Parathyroid adenoma (tissue), 2 donors: ENCODE data around the gene FAM228A.

Experiments used
- H2AFZ ChIP-seq: fragments of 300-600 bp; sonication (generic); one replicate; pipeline ENCODE4 v1.7.0; 2017; ENCODE audit warnings: antibody characterized with exemption, mild to moderate bottlenecking
- H3K27ac ChIP-seq: fragments of 300-600 bp; sonication (generic); one replicate; pipeline ENCODE4 v1.7.0; 2017
- H3K27me3 ChIP-seq: fragments of 300-600 bp; sonication (generic); one replicate; pipeline ENCODE4 v1.7.0; 2017; ENCODE audit warnings: low read length; ENCODE audit not compliant: control insufficient read depth, insufficient read depth
- H3K36me3 ChIP-seq: fragments of 300-600 bp; sonication (generic); one replicate; pipeline ENCODE4 v1.7.0; 2017; ENCODE audit warnings: low read length; ENCODE audit not compliant: control insufficient read depth, insufficient read depth
- H3K4me1 ChIP-seq: fragments of 300-600 bp; sonication (generic); one replicate; pipeline ENCODE4 v1.7.0; 2017; ENCODE audit warnings: control low read depth
- H3K4me2 ChIP-seq: fragments of 300-600 bp; sonication (generic); one replicate; pipeline ENCODE4 v1.7.0; 2017; ENCODE audit warnings: low read length
- H3K4me3 ChIP-seq: fragments of 300-600 bp; sonication (generic); one replicate; pipeline ENCODE4 v1.7.0; 2017; ENCODE audit warnings: low read depth, low read length
- H3K79me2 ChIP-seq: fragments of 300-600 bp; sonication (generic); one replicate; pipeline ENCODE4 v1.7.0; 2017; ENCODE audit warnings: control low read depth
- H3K9ac ChIP-seq: fragments of 300-600 bp; sonication (generic); one replicate; pipeline ENCODE4 v1.7.0; 2017; ENCODE audit warnings: mild to moderate bottlenecking
- H3K9me3 ChIP-seq: fragments of 300-600 bp; sonication (generic); one replicate; pipeline ENCODE4 v1.7.0; 2017; ENCODE audit warnings: low read length; ENCODE audit not compliant: control insufficient read depth
- CTCF ChIP-seq: fragments of 300-600 bp; sonication (generic); IDR thresholded peaks from one replicate; pipeline ENCODE4 v1.7.0; 2017; ENCODE audit warnings: antibody characterized with exemption, mild to moderate bottlenecking
- donor health status: primary hyperparathyroidism.

The FAM228A gene

DNA sequence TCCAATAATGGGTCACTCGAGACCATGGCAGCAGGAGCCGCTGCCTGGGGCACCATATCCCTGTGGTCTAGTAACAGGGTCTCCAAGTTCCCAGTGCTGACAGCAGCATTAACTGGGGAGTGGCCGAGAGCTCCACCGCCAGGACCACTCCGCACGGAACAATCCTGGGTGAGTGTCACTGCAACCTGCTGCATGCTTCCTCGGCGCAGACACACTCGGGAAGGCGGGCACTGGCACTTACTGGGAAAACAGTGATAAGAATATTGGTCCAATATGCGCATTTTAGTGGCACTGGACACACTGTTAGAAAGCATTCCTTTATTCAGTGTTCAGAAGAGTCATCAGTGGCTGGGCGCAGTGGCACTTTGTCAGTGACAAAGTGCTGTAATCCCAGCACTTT lies 29.7 kb downstream of the FAM228A start:
- H3K9ac ChIP-seq = no peak overlapping the region
- no peaks in the 10 kb centered on the region for H3K27me3 ChIP-seq
- TF ChIP-seq CTCF = no peak
- H3K4me2 ChIP-seq = no peak overlapping the region
- H3K4me1 ChIP-seq = no peaks in the 10 kb centered on the region
- H3K36me3 ChIP-seq = no peaks in the 10 kb centered on the region
- H2AFZ ChIP-seq = no peak overlapping the region
- H3K4me3 ChIP-seq = no peak overlapping the region
- no peaks in the 10 kb centered on the region for H3K79me2 ChIP-seq
- no peak overlapping the region for H3K27ac ChIP-seq
- no peaks in the 10 kb centered on the region for H3K9me3 ChIP-seq

- no peak overlapping the region for H2AFZ ChIP-seq
- no peak overlapping the region for H3K27ac ChIP-seq
- H3K36me3 ChIP-seq = no peaks in the 10 kb centered on the region
- no peaks in the 10 kb centered on the region for H3K9me3 ChIP-seq
- TF ChIP-seq CTCF = no peak
- no peaks in the 10 kb centered on the region for H3K79me2 ChIP-seq
- no peak overlapping the region for H3K4me2 ChIP-seq
- H3K4me1 ChIP-seq = no peaks in the 10 kb centered on the region
- no peak overlapping the region for H3K4me3 ChIP-seq
- no peaks in the 10 kb centered on the region for H3K27me3 ChIP-seq
- H3K9ac ChIP-seq = no peak overlapping the region
Measured at GRCh38 chr2:24205131-24205530, 30.3 kb downstream of the FAM228A start.

DNA sequence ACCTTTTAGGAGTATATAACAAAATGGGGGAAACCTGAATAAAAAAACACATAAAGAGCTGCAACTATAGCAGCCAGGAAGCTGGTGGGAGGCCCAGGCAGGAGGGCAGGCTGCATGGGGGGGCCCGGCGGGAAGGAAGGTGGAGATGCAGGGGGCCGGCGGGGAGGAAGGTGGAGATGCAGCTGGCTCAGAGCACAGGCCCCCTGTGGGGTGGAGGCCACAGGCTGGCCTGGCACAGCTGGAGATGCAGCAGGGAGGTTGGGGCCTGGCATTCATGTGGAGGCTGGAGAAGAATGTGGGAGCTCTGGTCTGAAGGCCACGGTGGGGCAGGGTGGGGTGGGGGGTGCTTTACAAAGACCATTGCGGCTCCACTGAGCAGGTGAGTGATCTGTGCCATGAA lies 31.4 kb downstream of the FAM228A start:
- Histone ChIP-seq H2AFZ (no peak overlapping the region), H3K79me2 (no peaks in the 10 kb centered on the region), H3K27ac (no peak overlapping the region), H3K4me1 (no peaks in the 10 kb centered on the region), H3K36me3 (no peaks in the 10 kb centered on the region), H3K27me3 (no peaks in the 10 kb centered on the region), H3K9ac (no peak overlapping the region), H3K4me3 (no peak overlapping the region), H3K9me3 (no peaks in the 10 kb centered on the region), H3K4me2 (no peak overlapping the region)
- no peak for TF ChIP-seq CTCF

DNA sequence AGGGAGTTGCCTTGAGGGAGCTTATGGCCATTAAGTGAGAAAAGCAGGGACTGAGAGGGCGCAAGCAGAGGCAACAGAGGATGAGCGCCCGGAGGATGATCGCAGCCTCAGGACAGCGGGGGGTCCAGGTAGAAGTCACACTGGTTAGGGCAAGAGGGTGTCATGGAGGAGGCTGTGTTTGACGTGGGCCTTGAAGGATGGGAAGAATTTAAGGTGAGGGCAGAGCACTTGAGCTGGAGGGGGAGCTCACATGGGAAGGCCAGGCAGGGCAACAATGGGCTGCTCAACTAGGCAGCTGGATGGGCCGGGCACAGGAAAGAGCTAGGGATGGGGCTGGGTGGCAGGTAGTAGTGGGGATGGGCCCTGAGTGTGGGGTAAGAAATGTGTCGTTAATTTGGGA lies 31.9 kb downstream of the FAM228A start:
- no peak overlapping the region for H3K4me2 ChIP-seq
- no peak overlapping the region for H3K27ac ChIP-seq
- no peaks in the 10 kb centered on the region for H3K27me3 ChIP-seq
- H3K36me3 ChIP-seq = no peaks in the 10 kb centered on the region
- no peaks in the 10 kb centered on the region for H3K9me3 ChIP-seq
- TF ChIP-seq CTCF = no peak
- H3K4me1 ChIP-seq = no peaks in the 10 kb centered on the region
- no peaks in the 10 kb centered on the region for H3K79me2 ChIP-seq
- no peak overlapping the region for H3K4me3 ChIP-seq
- no peak overlapping the region for H2AFZ ChIP-seq
- no peak overlapping the region for H3K9ac ChIP-seq

- Histone ChIP-seq H2AFZ (no peak overlapping the region), H3K79me2 (no peaks in the 10 kb centered on the region), H3K4me2 (no peak overlapping the region), H3K27me3 (no peaks in the 10 kb centered on the region), H3K36me3 (no peaks in the 10 kb centered on the region), H3K4me1 (no peaks in the 10 kb centered on the region), H3K9me3 (no peaks in the 10 kb centered on the region), H3K27ac (no peak overlapping the region), H3K9ac (no peak overlapping the region), H3K4me3 (no peak overlapping the region)
- no peak for TF ChIP-seq CTCF
Measured at GRCh38 chr2:24207359-24207758, 32.5 kb downstream of the FAM228A start.
